ENCODE results near the gene MMAB.

Gene MMAB

GRCh38 chr12:109535231-109535862 is 38.0 kb downstream of the MMAB start:
- no peak for DNase-seq

GRCh38 chr12:109534456-109534855 is 38.8 kb downstream of the MMAB start:
- DNase-seq = no peak

- DNase-seq = no peak
These were observed 39.9 kb downstream of the MMAB start for GRCh38 chr12:109533487-109533740.

DNA sequence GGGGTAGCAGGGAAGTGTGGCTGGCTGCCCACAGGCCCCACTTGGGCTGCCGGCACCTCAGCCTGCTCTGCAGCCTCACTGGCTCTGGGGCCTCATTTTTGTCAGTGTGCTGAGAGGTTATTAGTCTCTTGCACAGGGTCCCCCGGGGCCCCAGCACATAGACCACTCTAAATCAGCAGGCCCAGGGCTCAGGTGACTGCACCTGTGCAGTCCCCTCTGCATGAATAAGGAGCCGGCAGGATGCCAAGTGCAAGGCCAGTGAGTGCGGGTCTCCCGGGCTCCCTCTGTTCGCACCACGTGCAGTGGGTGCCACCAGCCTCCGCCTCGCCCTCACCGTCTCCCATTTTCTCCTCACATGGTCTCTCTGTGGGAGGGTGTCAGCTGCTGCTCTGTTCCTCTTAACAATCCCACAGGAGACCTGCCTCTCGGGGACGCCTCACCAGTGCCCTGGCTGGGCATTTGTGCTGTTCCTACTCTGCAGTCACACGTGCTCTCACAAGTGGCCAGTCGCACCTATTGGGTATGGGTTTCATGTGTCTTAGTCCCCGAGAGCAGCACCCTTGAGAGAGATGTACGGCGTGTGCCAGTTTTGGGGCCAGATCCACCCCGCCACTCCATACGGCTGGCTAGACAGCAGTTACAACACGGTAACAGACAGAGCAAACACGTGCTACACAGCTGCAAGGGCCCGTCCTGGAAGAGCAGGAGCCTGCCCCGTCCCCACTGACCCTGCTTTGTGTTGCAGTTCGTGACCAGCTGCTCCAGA is 40.4 kb downstream of the MMAB start:
- DNase-seq = no peak

DNA sequence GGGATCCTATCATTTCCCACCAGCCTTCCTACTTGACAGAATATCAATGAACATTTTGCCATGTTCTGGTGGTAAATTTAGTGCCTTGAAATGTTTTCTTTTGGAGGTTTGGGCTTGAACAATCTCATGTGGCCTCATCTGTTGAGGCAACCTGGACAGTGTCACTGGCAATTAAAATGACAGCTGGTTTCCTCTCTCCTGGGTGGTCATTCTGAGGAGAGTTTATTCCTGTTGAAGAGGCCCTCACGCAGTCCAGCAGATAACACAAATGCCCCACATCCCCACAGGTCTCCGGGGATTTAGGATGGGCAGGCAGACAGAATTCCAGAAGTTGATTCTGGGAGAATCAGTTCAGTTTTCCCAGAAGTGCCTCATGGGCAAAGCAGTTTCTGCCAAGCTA is 41.9 kb downstream of the MMAB start:
- no peak for DNase-seq

- DNase-seq = no peak
These were observed 43.3 kb downstream of the MMAB start for GRCh38 chr12:109529691-109530640.

- DNase-seq = no peak
These were observed 45.7 kb downstream of the MMAB start for GRCh38 chr12:109527489-109528123.

DNA sequence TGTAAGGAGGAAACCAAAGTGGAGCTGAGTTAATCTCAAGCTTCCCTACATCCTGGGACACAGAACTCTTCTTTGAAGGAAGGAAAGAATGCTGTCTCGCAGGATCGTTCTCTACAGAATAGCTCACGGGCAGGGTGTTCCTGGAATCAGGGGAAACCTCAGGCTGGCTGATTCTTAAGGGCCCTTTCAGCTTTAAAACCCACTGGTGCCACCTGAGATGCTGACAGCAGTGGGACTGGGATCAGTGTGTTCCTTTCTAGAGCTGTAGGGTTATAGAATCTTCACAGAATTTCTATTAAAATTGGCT is 48.1 kb downstream of the MMAB start:
- DNase-seq = no peak

GRCh38 chr12:109524466-109525278 is 48.6 kb downstream of the MMAB start:
- no peak for DNase-seq

DNA sequence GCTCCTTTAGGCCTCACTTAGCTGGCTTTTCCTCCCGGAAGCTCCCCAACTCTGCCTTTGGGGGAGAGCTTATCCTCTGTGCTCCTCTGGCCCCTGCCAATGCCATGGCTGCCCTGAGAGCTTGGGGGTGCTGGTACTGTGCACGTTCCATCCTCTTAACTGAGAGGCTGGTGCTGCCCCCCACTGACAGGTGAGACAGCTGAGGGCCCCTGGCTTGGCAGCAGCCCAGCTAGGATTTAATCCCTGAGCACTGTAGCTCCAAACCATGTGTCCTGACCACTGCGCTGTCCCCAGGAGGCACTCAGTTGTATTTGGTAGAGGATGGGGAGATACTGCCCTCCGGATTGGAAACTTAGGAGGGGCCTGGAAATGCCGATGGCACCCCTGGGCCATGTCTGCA is 49.8 kb downstream of the MMAB start:
- DNase-seq = no peak

DNA sequence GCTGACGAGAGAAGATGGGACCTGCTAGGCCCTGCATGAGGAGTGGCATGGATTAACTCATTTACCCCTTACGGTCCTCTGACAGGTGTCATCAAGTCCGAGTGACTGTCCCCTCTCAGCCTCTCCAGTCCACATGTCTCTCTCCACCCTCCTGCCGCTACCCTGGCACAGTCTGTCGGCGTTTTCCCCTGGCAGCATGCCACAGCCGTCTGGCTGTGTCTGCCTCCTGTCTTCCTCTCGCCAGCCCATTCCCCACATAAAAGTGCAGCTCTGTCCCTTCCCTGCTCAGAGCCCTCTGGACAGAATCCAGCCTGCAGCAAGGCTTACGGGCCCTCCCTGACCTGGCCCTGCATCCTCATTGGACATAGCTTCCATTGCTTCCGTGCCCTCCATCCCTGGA is 50.2 kb downstream of the MMAB start:
- no peak for DNase-seq

DNA sequence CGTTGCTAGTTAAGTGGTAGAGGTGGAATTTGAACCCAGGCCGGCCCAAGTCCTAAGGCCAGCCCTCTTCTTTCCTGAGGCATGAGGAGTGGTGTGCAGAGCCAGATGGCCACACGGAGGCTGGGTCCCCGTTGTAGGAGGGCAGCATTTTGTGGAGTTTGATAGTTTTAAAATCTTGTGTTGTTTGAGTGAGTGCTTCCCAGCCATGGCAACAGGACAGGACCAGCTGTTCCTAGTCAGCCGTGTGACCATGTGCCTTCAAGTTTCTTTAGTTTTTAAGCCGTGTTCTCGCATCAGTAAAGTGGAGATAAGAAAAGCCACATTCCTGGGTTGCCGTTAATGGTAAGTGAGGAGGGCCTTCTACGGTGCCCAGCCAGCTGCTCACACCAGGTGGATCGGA is 51.5 kb downstream of the MMAB start:
- no peak for DNase-seq

DNA sequence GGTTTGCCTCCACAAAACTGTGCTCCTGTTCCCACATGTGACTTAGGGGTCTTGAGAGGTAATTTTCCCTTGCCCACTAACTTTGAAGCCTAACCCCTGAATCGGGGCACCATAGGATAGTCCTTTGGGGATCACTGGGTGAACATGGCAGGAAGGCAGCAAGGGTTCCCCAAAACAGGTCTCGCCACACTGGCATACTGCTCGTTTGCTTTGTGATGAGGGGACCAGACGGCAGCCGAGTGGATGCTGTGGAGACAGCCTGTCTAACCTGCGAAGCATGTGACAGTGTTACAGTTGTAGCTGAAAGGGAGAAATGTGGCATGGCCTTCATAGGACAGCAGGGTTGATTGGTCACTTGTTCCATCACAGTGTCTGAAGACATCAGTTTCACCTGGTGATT is 53.5 kb downstream of the MMAB start:
- no peak for DNase-seq

DNA sequence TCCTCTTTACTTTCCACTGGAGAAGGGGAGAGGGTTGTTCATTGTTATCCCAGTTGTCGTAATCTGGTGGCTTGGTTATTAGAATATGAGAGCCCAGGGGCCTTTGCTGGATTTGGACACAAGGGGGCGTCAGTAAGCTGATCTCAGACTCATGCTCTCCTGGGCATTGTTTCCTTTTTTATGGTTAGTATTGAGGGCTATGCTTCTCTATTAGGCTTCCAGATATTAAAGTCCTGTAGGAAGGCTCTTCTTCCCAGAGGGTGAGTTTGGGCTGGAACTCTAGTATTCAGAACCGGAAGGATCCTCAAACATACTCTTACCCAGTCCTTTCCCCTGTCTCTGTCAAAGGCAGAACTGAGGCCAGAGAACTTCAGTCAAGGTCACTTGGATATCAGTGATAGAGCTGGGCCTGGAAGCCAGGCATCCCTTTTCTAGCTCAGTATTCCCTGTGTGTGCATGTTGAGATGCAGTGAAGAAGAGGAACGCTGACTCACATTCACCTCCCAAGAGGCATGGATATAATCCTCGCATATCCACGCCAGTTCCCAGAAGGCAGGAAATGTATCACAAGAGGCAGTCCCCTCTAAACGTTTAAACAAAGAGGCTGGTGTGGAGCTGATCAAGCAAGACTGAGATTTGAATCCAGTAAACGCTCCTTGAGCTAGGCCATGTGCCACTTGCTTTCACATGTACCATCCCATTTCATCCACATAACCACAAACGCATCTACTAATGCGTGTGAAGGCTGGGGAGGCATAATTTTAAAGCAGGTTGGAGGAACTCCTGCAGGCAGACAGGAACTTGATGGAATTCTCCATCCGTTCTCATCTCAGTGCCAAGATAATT is 54.3 kb downstream of the MMAB start:
- DNase-seq = peak; percentile 28

GRCh38 chr12:109517619-109518018 is 55.7 kb downstream of the MMAB start:
- DNase-seq = no peak

DNA sequence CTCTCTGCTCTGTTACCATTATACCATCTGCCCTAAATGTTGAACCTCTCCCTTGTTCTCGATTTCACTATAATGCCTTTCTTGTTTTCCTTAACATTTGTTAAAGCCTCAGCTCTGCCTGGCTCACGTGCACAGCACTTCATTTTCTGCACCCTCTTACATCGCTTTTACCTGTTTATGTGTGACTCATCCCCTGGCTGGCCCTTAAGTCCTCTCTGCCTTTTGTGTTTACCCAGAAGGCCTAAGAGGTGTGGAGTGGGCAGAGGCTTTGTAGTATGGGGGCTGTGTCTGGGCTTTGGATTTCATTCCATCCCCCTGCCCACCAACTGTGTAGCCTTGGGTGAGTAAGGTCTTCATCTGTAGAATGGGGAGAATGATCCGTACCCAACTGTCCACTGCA is 59.3 kb downstream of the MMAB start:
- no peak for DNase-seq

- DNase-seq = no peak
These were observed 60.3 kb downstream of the MMAB start for GRCh38 chr12:109513051-109513450.

DNA sequence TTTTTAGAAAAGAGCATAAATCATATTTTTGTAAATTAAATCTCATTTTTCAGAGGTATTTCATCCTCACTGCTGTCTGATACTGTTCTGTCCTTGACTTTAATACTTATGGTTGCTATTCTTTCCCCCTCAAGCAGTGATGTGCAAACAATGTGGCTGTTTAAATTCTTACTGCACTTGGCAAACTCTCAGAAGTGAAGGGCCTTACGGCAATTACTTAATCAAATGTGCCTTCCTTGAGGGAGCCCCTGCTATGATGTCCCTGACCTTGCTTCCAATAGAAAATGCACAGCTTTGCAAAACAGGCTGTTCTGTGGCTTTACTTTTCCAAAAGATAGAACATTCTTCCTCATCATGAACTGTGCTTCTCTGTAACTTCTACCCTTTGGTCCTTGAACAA is 60.7 kb downstream of the MMAB start:
- no peak for DNase-seq

GRCh38 chr12:109510196-109510595 is 63.1 kb downstream of the MMAB start:
- no peak for DNase-seq

DNA sequence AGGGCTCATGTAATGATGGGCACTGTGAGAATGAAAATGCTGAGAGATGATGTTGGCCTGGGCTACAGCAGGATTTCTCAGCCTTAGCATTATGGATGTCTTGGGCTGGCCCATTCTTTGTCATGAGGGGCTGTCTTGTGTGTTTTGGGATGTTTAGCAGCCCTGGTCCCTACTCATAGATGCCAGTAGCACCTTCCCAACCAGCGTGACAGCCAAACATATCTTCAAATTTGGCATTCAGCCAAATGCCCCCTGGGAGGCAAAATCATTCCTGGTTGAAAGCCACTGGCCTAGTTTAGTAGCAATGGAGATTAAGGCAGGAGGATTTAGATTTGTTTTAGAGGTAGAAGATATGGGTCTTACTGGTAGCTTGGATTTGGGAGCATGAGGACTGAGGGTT is 69.2 kb downstream of the MMAB start:
- no peak for DNase-seq
